Measurements from ENCODE around the gene CD3G.

The CD3G gene

GRCh38 chr11:118313242-118313641, 30.9 kb upstream of the CD3G start:
- DNase-seq (ENCODE audit: low read depth, low spot score) = no peak
- no peak for TF ChIP-seq CTCF (IDR thresholded peaks at IDR 0.05; ENCODE audit: low read depth, low read length)
- no peak overlapping the region for H3K4me3 ChIP-seq (ENCODE audit: low read depth, low read length)
- in situ Hi-C loops (cut with HindIII; ENCODE audit: low sequenced_read_pairs) = no loop called here

- no peak for DNase-seq (ENCODE audit: low read depth, low spot score)
- TF ChIP-seq CTCF (IDR thresholded peaks at IDR 0.05; ENCODE audit: low read depth, low read length) = no peak
- in situ Hi-C loops (cut with HindIII; ENCODE audit: low sequenced_read_pairs) = no loop called here
- no peak overlapping the region for H3K4me3 ChIP-seq (ENCODE audit: low read depth, low read length)
Observed at GRCh38 chr11:118314988-118315411, 29.1 kb upstream of the CD3G start.

GRCh38 chr11:118318124-118318523, 26.0 kb upstream of the CD3G start:
- in situ Hi-C loops (cut with HindIII; ENCODE audit: low sequenced_read_pairs) = no loop called here
- no peak for TF ChIP-seq CTCF (IDR thresholded peaks at IDR 0.05; ENCODE audit: low read depth, low read length)
- H3K4me3 ChIP-seq (ENCODE audit: low read depth, low read length) = no peak overlapping the region
- no peak for DNase-seq (ENCODE audit: low read depth, low spot score)

- H3K4me3 ChIP-seq (ENCODE audit: low read depth, low read length) = no peak overlapping the region
- in situ Hi-C loops (cut with HindIII; ENCODE audit: low sequenced_read_pairs) = no loop called here
- TF ChIP-seq CTCF (IDR thresholded peaks at IDR 0.05; ENCODE audit: low read depth, low read length) = no peak
- no peak for DNase-seq (ENCODE audit: low read depth, low spot score)
Observed at GRCh38 chr11:118318581-118319336, 25.4 kb upstream of the CD3G start.

GRCh38 chr11:118319337-118319707, 24.8 kb upstream of the CD3G start:
- no peak for TF ChIP-seq CTCF (IDR thresholded peaks at IDR 0.05; ENCODE audit: low read depth, low read length)
- in situ Hi-C loops (cut with HindIII; ENCODE audit: low sequenced_read_pairs) = no loop called here
- H3K4me3 ChIP-seq (ENCODE audit: low read depth, low read length) = no peak overlapping the region
- DNase-seq (ENCODE audit: low read depth, low spot score) = no peak

GRCh38 chr11:118320515-118320914, 23.6 kb upstream of the CD3G start:
- no peak for TF ChIP-seq CTCF (IDR thresholded peaks at IDR 0.05; ENCODE audit: low read depth, low read length)
- no peak for DNase-seq (ENCODE audit: low read depth, low spot score)
- in situ Hi-C loops (cut with HindIII; ENCODE audit: low sequenced_read_pairs) = no loop called here
- no peak overlapping the region for H3K4me3 ChIP-seq (ENCODE audit: low read depth, low read length)
